Activated T-cell treated with anti-CD3 and anti-CD28 coated beads for 24 hours (primary cell): ENCODE data around the gene PFKFB3.
"Not testable (repeated sequence)": the region's sequence is repeated elsewhere in the genome, so short reads cannot be mapped to it uniquely, and the experiment has no call there.

Experiments used
- DNase-seq: peaks from one replicate; pipeline ENCODE4 v3.0.0-alpha.2; 2020; ENCODE audit warnings: low read depth

PFKFB3 gene

GRCh38 chr10:6202684-6203330 lies at the start of gene PFKFB3:
TSS of gene PFKFB3 (plus strand) at chr10:6202932. CDS start at chr10:6203261, 329 bp downstream.
- peak; percentile 90 for DNase-seq

DNA sequence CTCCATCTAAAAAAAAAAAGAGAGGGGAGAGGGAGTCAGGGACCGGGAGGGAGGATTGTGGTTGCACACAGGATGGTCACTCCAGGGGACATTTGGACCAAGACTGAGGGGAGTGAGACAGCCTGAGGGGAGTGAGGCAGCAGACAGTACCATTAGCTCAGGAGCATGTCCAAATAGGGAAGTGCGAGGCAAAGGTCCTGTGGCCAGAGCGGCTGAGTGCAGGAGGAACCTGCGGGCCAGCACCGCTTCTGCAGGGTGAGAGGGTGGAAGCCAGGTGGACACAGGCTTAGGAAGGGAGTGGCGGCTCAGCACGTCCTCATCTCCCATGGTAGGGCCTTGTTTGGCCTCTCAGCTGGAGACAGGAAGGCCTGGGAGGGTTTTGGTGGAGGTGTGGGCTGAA lies 48.9 kb upstream of the PFKFB3 start:
- no peak for DNase-seq

DNA sequence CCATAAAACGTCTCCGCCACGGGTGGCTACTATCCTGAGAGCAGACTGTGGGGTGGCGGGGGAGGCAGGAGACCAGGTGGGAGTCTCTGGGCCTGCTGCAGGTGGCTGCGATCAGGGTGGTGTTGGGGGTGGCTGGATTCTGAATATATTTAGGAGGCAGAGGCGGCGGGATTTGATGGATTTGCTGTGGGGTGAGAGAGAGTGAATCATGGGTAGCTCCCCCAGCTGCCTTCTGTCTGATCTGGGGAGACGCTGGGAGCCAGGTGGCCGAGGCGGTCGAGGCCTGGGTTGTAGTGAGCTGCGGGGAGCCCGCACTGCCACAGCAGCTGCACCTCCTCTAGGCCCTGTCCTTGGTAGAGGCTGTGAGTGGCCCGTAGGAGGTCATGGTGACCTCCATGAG lies 48.2 kb upstream of the PFKFB3 start:
- no peak for DNase-seq

DNA sequence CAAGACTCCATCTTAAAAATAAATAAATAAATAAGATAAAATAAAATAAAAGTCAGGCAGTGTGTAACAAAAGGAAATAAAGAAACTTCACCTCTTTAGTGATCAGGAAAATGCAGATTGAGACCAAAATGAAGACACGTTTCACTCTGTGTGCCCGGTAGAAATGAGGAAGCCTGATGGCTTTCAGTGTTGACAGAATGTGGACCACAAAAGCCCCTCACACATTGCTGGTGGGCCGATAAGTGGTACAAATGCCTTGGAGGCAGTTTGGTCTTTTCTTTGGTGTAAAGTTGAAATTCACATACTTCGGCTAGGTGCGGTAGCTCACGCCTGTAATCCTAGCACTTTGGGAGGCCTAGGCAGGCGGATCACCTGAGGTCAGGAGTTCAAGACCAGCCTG lies 44.5 kb upstream of the PFKFB3 start:
- DNase-seq, result no peak

GRCh38 chr10:6161921-6162320 lies 40.8 kb upstream of the PFKFB3 start:
- no peak for DNase-seq

GRCh38 chr10:6162589-6163356 lies 40.0 kb upstream of the PFKFB3 start:
- DNase-seq, result no peak

- peak; percentile 91 for DNase-seq
Measured at GRCh38 chr10:6163364-6164270, 39.1 kb upstream of the PFKFB3 start.

- DNase-seq, result no peak
Measured at GRCh38 chr10:6164271-6165095, 38.2 kb upstream of the PFKFB3 start.

DNA sequence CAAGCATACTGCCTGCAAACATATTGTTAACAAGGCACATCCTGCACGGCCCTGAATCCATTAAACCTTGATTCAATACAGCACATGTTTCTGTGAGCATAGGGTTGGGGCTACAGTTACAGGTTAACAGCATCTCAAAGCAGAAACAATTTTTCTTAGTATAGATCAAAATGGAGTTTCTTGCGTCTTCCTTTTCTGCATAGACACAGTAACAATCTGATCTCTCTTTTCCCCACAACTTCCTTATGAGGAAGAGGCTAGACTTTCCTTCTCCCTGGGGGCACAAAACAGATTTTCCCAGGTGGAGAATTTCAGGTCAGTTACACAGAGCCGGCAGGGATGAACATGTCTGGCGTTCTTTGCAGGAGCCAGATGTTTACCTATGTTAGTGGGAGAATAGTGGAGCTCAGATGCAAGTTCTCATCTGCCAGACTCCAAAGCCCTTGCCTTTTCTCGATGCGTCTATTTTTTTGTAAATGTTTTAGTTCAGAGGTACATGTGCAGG lies 37.5 kb upstream of the PFKFB3 start:
- no peak for DNase-seq

- DNase-seq, result not testable (repeated sequence)
Measured at GRCh38 chr10:6165933-6166332, 36.8 kb upstream of the PFKFB3 start.

GRCh38 chr10:6167456-6167855 lies 35.3 kb upstream of the PFKFB3 start:
- no peak for DNase-seq

- DNase-seq, result no peak
Measured at GRCh38 chr10:6168084-6168483, 34.6 kb upstream of the PFKFB3 start.

- DNase-seq, result no peak
Measured at GRCh38 chr10:6170638-6171037, 32.1 kb upstream of the PFKFB3 start.

- no peak for DNase-seq
Measured at GRCh38 chr10:6171881-6172695, 30.6 kb upstream of the PFKFB3 start.

GRCh38 chr10:6173203-6173602 lies 29.5 kb upstream of the PFKFB3 start:
- peak; percentile 33 for DNase-seq

- DNase-seq, result no peak
Measured at GRCh38 chr10:6174201-6174874, 28.4 kb upstream of the PFKFB3 start.

- no peak for DNase-seq
Measured at GRCh38 chr10:6175329-6176055, 27.2 kb upstream of the PFKFB3 start.

GRCh38 chr10:6176691-6177231 lies 26.0 kb upstream of the PFKFB3 start:
- no peak for DNase-seq

DNA sequence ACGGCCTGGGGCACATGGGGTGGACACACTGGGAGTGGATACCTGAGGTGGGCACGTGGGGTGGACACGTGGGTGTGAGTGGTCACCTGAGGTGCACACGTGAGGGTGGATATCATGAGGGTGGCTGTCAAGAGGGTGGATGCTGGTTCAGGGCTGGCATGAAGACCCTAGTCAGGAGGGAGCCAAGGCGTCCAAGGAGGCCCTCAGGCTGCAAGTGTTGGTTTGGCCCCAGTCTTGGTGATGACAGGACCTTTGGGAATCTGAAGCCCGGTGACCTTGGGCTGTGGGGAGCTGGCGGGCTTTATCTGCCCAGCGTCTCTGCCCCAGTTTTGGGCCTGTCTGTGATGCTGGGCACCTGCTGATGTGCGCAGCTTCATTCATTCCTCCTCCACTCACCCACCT lies 24.9 kb upstream of the PFKFB3 start:
- DNase-seq, result no peak
